ENCODE results near the gene FCF1. TPM values are rescaled to one million over a fixed set of nuclear protein-coding genes. Genes with fewer than 3 reads are reported as not detected.
"Not testable (repeated sequence)": the region's sequence is repeated elsewhere in the genome, so short reads cannot be mapped to it uniquely, and the experiment has no call there.

Gene FCF1
- total RNA-seq, 1 donor from 2014 or later: 53.7 TPM

- intact Hi-C loops (cut with micrococcal nuclease): no loop called here
These were observed 15.0 kb upstream of the FCF1 start for GRCh38 chr14:74697976-74698375.

- intact Hi-C loops (cut with micrococcal nuclease): no loop called here
These were observed 14.5 kb upstream of the FCF1 start for GRCh38 chr14:74698465-74698864.

- intact Hi-C loops (cut with micrococcal nuclease): no loop called here
These were observed 10.7 kb upstream of the FCF1 start for GRCh38 chr14:74702293-74702692.

GRCh38 chr14:74703043-74703442 is 9.9 kb upstream of the FCF1 start:
- intact Hi-C loops (cut with micrococcal nuclease): no loop called here

GRCh38 chr14:74704656-74705055 is 8.3 kb upstream of the FCF1 start:
- intact Hi-C loops (cut with micrococcal nuclease): no loop called here

- intact Hi-C loops (cut with micrococcal nuclease): no loop called here
These were observed 7.1 kb upstream of the FCF1 start for GRCh38 chr14:74705613-74706500.

- intact Hi-C loops (cut with micrococcal nuclease): loop anchor here (5.0 kb wide), 2 partner anchors 352 to 623 kb away; partner anchors contain the start of gene ACYP1
These were observed 2.5 kb upstream of the FCF1 start for GRCh38 chr14:74710480-74710879.

GRCh38 chr14:74711651-74712050 is 1.3 kb upstream of the FCF1 start:
- intact Hi-C loops (cut with micrococcal nuclease): loop anchor here (2.0 to 5.0 kb wide), 5 partner anchors 129 to 949 kb away; partner anchors contain the start of genes ACYP1, BBOF1, ENTPD5 and ERG28

GRCh38 chr14:74713395-74713735 is 421 bp downstream of the FCF1 start:
- intact Hi-C loops (cut with micrococcal nuclease): loop anchor here (1.0 to 5.0 kb wide), 11 partner anchors 50 to 947 kb away; partner anchors contain the start of genes ACYP1, BBOF1, DLST and EIF2B2

- intact Hi-C loops (cut with micrococcal nuclease): no loop called here
These were observed 7.6 kb downstream of the FCF1 start for GRCh38 chr14:74720526-74720925.

GRCh38 chr14:74723134-74723533 is 10.2 kb downstream of the FCF1 start:
- intact Hi-C loops (cut with micrococcal nuclease): no loop called here

GRCh38 chr14:74732387-74732786 is 19.4 kb downstream of the FCF1 start:
- intact Hi-C loops (cut with micrococcal nuclease): no loop called here

- intact Hi-C loops (cut with micrococcal nuclease): no loop called here
These were observed 20.3 kb downstream of the FCF1 start for GRCh38 chr14:74733221-74733620.

- intact Hi-C loops (cut with micrococcal nuclease): no loop called here
These were observed 22.2 kb downstream of the FCF1 start for GRCh38 chr14:74735125-74735524.

- intact Hi-C loops (cut with micrococcal nuclease): no loop called here
These were observed 24.9 kb downstream of the FCF1 start for GRCh38 chr14:74737753-74738325.

GRCh38 chr14:74739293-74740030 is 26.5 kb downstream of the FCF1 start:
- intact Hi-C loops (cut with micrococcal nuclease): no loop called here

GRCh38 chr14:74747237-74747636 is 34.3 kb downstream of the FCF1 start:
- intact Hi-C loops (cut with micrococcal nuclease): no loop called here

- intact Hi-C loops (cut with micrococcal nuclease): no loop called here
These were observed 41.2 kb downstream of the FCF1 start for GRCh38 chr14:74754157-74754556.

- intact Hi-C loops (cut with micrococcal nuclease): no loop called here
These were observed 42.0 kb downstream of the FCF1 start for GRCh38 chr14:74754899-74755298.

- intact Hi-C loops (cut with micrococcal nuclease): no loop called here
These were observed 43.4 kb downstream of the FCF1 start for GRCh38 chr14:74756326-74756725.

- intact Hi-C loops (cut with micrococcal nuclease): not testable (repeated sequence)
These were observed 45.6 kb downstream of the FCF1 start for GRCh38 chr14:74758505-74758904.

Data from T-helper 1 cell treated with Interleukin-12 subunit alpha and Interleukin-12 subunit beta and Interleukin-4 antibody, amounts not matched to agents 30 ng/mL and 1 ng/mL, for 36 hours (primary cell).